ENCODE data around the gene SHOC2. TPM values are rescaled to one million over a fixed set of nuclear protein-coding genes. Genes with fewer than 3 reads are reported as not detected.

Gene SHOC2
- total RNA-seq (10 to 100 TPM; 31.0 to 58.4 (median 45.4) TPM), polyA plus RNA-seq (10 to 100 TPM; 17.9 to 31.6 TPM)
- long read RNA-seq, donor 1, transcript SHOC2-202 (9 exons, 3,943 nt) = major isoform, 15 of 38 reads
- long read RNA-seq, donor 1, partial matches to known transcripts = 10 of 38 reads
- long read RNA-seq, donor 1, other reads (novel, unspliced or antisense) = 13 of 38 reads
- long read RNA-seq, donor 2, transcript SHOC2-202 (9 exons, 3,943 nt) = major isoform, 20 of 60 reads
- long read RNA-seq, donor 2, partial matches to known transcripts = 21 of 60 reads
- long read RNA-seq, donor 2, other reads (novel, unspliced or antisense) = 19 of 60 reads
- long read RNA-seq, donor 3, transcript SHOC2-202 (9 exons, 3,943 nt) = major isoform, 28 of 57 reads
- long read RNA-seq, donor 3, partial matches to known transcripts = 16 of 57 reads
- long read RNA-seq, donor 3, other reads (novel, unspliced or antisense) = 11 of 57 reads

GRCh38 chr10:110919349-110919931 lies at the start of gene SHOC2:
Gene SHOC2 (plus strand): TSS chr10:110919604. CDS start chr10:110964359, 44,755 bp downstream.
- peak; percentile 99 to 100 (median 99) for DNase-seq
- H3K4me1 ChIP-seq = peaks cover 4 to 52% (median 44%) of the 10 kb centered on the region in 12 donors
- peaks cover 0 to 7% (median 0%) of the 10 kb centered on the region in 9 donors for H3K36me3 ChIP-seq
- TF ChIP-seq CTCF (IDR thresholded peaks at IDR 0.05) (peak in 8 of 12 donors; percentile 4 to 53 (median 34)), POLR2A (IDR thresholded peaks at IDR 0.05) (peak in 1 of 2 donors; percentile 83)
- H3K4me3 ChIP-seq = peak within 1 kb of the TSS; percentile 62 to 90 (median 76)
- peak within 1 kb of the TSS; percentile 94 to 100 (median 99) for H3K27ac ChIP-seq
- no peaks in the 10 kb centered on the region for H3K9me3 ChIP-seq
- no peaks in the 10 kb centered on the region for H3K27me3 ChIP-seq
- 0 to 3% (median 1%) methylated on average over 15 to 61 of the region's 61 CpGs for WGBS, 4 donors
- peak; percentile 1 to 59 (median 28) for ATAC-seq
- intact Hi-C loops (cut with DNase I) = loop anchor here in 1 of 10 donors (2.0 kb wide), 1 partner anchor 47 kb away; no protein-coding TSS in a partner anchor

- peaks cover 0 to 83% (median 18%) of the 10 kb centered on the region in 12 donors for H3K4me1 ChIP-seq
- intact Hi-C loops (cut with DNase I) = loop anchor here in 8 of 10 donors (1.0 to 10.0 kb wide), 10 partner anchors 34 to 366 kb away; no protein-coding TSS in a partner anchor
- peaks cover 0 to 3% (median 0%) of the 10 kb centered on the region in 9 donors for H3K36me3 ChIP-seq
- H3K4me3 ChIP-seq = peak overlapping the region in 11 of 12 donors; percentile 68 to 100 (median 93)
- 55 to 63% (median 61%) methylated on average over 13 of the region's 13 CpGs for WGBS, 4 donors
- no peak for ATAC-seq
- peak overlapping the region; percentile 79 to 99 (median 95) for H3K27ac ChIP-seq
- no peaks in the 10 kb centered on the region for H3K27me3 ChIP-seq
- H3K9me3 ChIP-seq = no peaks in the 10 kb centered on the region
- DNase-seq = no peak
- TF ChIP-seq POLR2A (IDR thresholded peaks at IDR 0.05) (no peak), CTCF (IDR thresholded peaks at IDR 0.05) (no peak)
These were observed 48.5 kb upstream of the SHOC2 start for GRCh38 chr10:110870823-110871297.

DNA sequence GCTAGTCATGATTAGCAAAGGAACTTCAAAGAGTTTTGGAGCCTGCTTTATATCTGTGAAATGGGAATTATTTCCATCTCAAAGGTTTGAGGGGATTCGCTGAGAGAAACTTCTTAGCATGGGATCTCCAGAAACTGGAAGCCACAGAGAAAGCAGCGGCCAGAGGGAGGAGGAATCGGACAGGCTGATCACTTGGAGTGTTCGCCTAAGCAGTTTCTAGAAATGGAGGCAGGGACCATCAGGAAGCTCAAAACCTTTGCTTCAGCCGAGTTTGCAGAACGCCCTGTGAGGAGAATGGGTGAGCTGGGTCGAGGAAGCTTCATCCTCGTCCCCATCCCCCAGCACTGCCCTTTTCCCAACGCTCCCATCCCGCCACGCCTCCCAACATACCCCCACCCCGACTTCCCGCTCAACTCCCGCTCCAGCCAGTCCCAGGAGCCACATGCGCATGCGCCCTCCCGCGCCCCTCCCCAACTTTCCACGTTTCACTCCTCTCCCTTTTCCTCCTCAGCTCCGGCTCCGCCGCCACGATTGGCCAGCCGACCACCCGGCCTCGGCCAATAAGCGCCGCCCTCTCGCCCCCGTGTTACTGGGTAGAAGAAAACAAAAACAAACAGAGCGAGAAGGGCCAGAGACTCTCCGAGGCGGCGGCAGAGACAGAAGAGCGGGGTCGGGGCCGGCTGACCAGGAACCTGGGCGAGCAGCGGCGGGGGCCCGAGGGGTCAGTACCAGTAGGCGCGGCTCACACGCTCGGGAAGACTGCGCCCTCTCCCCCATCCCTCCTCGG lies 47.9 kb upstream of the SHOC2 start, which contains the start of gene PDCD4:
PDCD4 (plus strand) TSS at position 631 of the 787 bp plus-strand sequence. CDS start 4,100 bp downstream, outside the sequence.
- 1% methylated on average over 41 to 47 of the region's 47 CpGs for WGBS, 4 donors

More for the DNA sequence above, 47.9 kb upstream of the SHOC2 start, which contains the start of gene PDCD4:
- Histone ChIP-seq H3K4me1 (peaks cover 0 to 83% (median 18%) of the 10 kb centered on the region in 12 donors), H3K27ac (peak within 1 kb of the TSS; percentile 93 to 99 (median 96)), H3K27me3 (no peaks in the 10 kb centered on the region), H3K4me3 (peak within 1 kb of the TSS; percentile 68 to 100 (median 93)), H3K36me3 (peaks cover 0 to 9% (median 0%) of the 10 kb centered on the region in 9 donors), H3K9me3 (no peaks in the 10 kb centered on the region)
- intact Hi-C loops (cut with DNase I) = loop anchor here in 8 of 10 donors (1.0 to 10.0 kb wide), 11 partner anchors 34 to 367 kb away; partner anchors contain the start of genes BBIP1 (in 1 of the 8) and SHOC2 (in 1 of the 8)
- ATAC-seq = peak; percentile 96 to 97 (median 97)
- peak; percentile 52 to 95 for TF ChIP-seq POLR2A (IDR thresholded peaks at IDR 0.05)
- no peak for TF ChIP-seq CTCF (IDR thresholded peaks at IDR 0.05)
- DNase-seq = peak; percentile 100
